ENCODE results near the gene HEXB. TPM values are rescaled to one million over a fixed set of nuclear protein-coding genes. Genes with fewer than 3 reads are reported as not detected.
A peak's percentile ranks its signal among the peaks of the same experiment; 100 is the strongest.

Gene HEXB
- total RNA-seq, 1 experiment from 2014 or later, result 56.3 TPM

DNA sequence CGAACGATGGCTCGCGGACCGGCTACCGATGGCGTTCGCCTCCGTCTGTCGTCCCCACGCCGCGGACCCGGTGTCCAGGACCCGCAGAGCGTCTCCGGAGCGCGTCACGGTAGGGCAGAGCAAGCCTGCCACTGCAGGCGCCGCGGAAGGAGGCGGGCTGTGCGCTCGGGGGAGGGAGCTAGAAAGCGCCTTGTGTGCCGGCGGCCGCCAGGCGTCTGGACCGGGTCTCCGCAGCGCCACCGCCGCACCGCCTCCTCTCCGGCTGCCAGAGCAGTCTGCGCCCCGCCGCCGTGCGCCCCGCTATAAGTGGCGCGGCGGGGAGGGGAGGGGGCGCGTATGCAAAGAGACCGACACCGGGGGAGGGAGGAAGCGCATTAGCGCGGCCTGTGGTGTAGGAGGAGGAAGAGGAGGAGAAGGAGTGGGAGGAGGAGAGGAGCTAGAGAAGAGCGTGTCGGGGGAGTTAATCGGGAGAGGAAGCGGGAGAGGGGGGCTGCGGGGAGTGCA is 44.5 kb upstream of the HEXB start, which contains the start of gene ENC1:
ENC1 (minus strand) TSS at position 279 of the 504 bp plus-strand sequence. CDS start 4,243 bp downstream, outside the sequence.
- Histone ChIP-seq H3K79me2 (ENCODE audit: insufficient read depth, low read length) (peaks cover 5% of the 10 kb centered on the region; the same call in 1 of the 2 replicates), H2AFZ (ENCODE audit: low read length) (no peak within 1 kb of the TSS), H3K79me1 (ENCODE audit: insufficient read depth, low read depth, low read length, poor library complexity, severe bottlenecking) (no peaks in the 10 kb centered on the region), H3K27ac (ENCODE audit: insufficient read length, low read depth, low read length) (no peak within 1 kb of the TSS), H3K4me2 (ENCODE audit: insufficient read depth, insufficient read length, low read length) (peak within 1 kb of the TSS; percentile 96), H3K18ac (ENCODE audit: insufficient read length, low read depth, low read length) (peak within 1 kb of the TSS; percentile 12), H3K4me1 (ENCODE audit: insufficient read depth, low read length) (peaks cover 4% of the 10 kb centered on the region; the same call in 1 of the 2 replicates), H3K9me3 (ENCODE audit: control insufficient read depth, low read depth, low read length) (no peaks in the 10 kb centered on the region), H3K9ac (ENCODE audit: extremely low read depth, insufficient read length, low read length) (peak within 1 kb of the TSS; percentile 52), H3K27me3 (ENCODE audit: insufficient read depth, low read length) (peaks cover 3% of the 10 kb centered on the region; the same call in 1 of the 2 replicates), H3K56ac (ENCODE audit: insufficient read length, low read depth, low read length) (no peak within 1 kb of the TSS), H4K91ac (ENCODE audit: insufficient read length, low read depth, low read length) (no peak within 1 kb of the TSS), H2BK120ac (ENCODE audit: low read depth, low read length, poor library complexity, severe bottlenecking) (no peak within 1 kb of the TSS), H3T11ph (ENCODE audit: low read length) (no peak within 1 kb of the TSS), H2AK5ac (ENCODE audit: insufficient read length, low read length) (no peak within 1 kb of the TSS), H4K20me1 (ENCODE audit: control insufficient read depth, insufficient read depth, insufficient read length) (no peaks in the 10 kb centered on the region), H2BK20ac (ENCODE audit: low read depth, low read length, poor library complexity, severe bottlenecking) (no peak within 1 kb of the TSS), H3K23ac (ENCODE audit: insufficient read length, low read depth, low read length) (no peak within 1 kb of the TSS), H3K4ac (ENCODE audit: low read depth, low read length) (no peak within 1 kb of the TSS), H4K5ac (ENCODE audit: insufficient read length, low read depth, low read length) (no peak within 1 kb of the TSS), H2BK15ac (ENCODE audit: low read depth, low read length) (no peak within 1 kb of the TSS), H4K8ac (replicated peaks; ENCODE audit: insufficient read length, low read depth, low read length) (no peak within 1 kb of the TSS), H3K23me2 (ENCODE audit: insufficient read length, low read depth, low read length, poor library complexity, severe bottlenecking) (peaks cover 27% of the 10 kb centered on the region), H2BK12ac (ENCODE audit: insufficient read length, low read depth, low read length) (no peak within 1 kb of the TSS), H2BK5ac (ENCODE audit: insufficient read length, low read length) (no peak within 1 kb of the TSS), H3K14ac (ENCODE audit: insufficient read depth, low read length) (peak within 1 kb of the TSS; percentile 73)
- peaks cover 21 to 26% of the 10 kb centered on the region in 2 experiments for H3K4me1 Mint-ChIP-seq
- TF ChIP-seq, protein P1, sequence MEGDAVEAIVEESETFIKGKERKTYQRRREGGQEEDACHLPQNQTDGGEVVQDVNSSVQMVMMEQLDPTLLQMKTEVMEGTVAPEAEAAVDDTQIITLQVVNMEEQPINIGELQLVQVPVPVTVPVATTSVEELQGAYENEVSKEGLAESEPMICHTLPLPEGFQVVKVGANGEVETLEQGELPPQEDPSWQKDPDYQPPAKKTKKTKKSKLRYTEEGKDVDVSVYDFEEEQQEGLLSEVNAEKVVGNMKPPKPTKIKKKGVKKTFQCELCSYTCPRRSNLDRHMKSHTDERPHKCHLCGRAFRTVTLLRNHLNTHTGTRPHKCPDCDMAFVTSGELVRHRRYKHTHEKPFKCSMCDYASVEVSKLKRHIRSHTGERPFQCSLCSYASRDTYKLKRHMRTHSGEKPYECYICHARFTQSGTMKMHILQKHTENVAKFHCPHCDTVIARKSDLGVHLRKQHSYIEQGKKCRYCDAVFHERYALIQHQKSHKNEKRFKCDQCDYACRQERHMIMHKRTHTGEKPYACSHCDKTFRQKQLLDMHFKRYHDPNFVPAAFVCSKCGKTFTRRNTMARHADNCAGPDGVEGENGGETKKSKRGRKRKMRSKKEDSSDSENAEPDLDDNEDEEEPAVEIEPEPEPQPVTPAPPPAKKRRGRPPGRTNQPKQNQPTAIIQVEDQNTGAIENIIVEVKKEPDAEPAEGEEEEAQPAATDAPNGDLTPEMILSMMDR (conservative IDR thresholded peaks at IDR 0.05), result peak; percentile 62
- H3K27ac Mint-ChIP-seq, result peak within 1 kb of the TSS; percentile 51 to 89 (median 82); a peak in 5 of 7 replicates
- H3K27me3 Mint-ChIP-seq (ENCODE audit: low read depth), result peaks cover 58% of the 10 kb centered on the region
- WGBS (ENCODE audit: extremely low coverage, insufficient read length, low lambda C conversion rate), result no CpG with 5 or more reads among the region's 59 CpGs
- peak; percentile 92 for DNase-seq
- peak within 1 kb of the TSS; percentile 86 to 98 for H3K4me3 Mint-ChIP-seq
- no peaks in the 10 kb centered on the region for H3K9me3 Mint-ChIP-seq
- H3K36me3 Mint-ChIP-seq (ENCODE audit: insufficient read depth in 1 of 3, low read depth in 3 of 3), result peaks cover 7 to 14% (median 7%) of the 10 kb centered on the region in 3 experiments

Measured in H9 (cell line).